DND-41 (cell line): ENCODE results near the gene HSD17B2.

Experiments
- ATAC-seq: fragments of 200-7000 bp; cut with Tn5 transposase; 3 replicates; pipeline ENCODE4 v1.9.1; 2021; ENCODE audit warnings: low read depth; ENCODE audit not compliant: insufficient read depth
- DNase-seq: peaks from one replicate; pipeline ENCODE4 v3.0.0-alpha.2; 2020
- H2AFZ ChIP-seq: 2 replicates; pipeline ENCODE4 v1.6.0; 2012; ENCODE audit warnings: low read depth, low read length
- H3K27ac ChIP-seq: 2 replicates; pipeline ENCODE4 v1.5.1; 2012; ENCODE audit warnings: low read length, inconsistent platforms
- H3K27me3 ChIP-seq: fragments of 200-600 bp; sonication (generic); 2 replicates; pipeline ENCODE4 v1.6.0; 2012; ENCODE audit warnings: low read length, mild to moderate bottlenecking, inconsistent platforms; ENCODE audit not compliant: insufficient read depth, poor library complexity
- H3K36me3 ChIP-seq: 2 replicates; pipeline ENCODE4 v1.5.1; 2012; ENCODE audit warnings: low read length, inconsistent platforms; ENCODE audit not compliant: insufficient read depth
- H3K4me1 ChIP-seq: 2 replicates; pipeline ENCODE4 v1.5.1; 2012; ENCODE audit warnings: mild to moderate bottlenecking, low read length; ENCODE audit not compliant: insufficient read depth
- H3K4me2 ChIP-seq: 2 replicates; pipeline ENCODE4 v1.6.0; 2012; ENCODE audit warnings: mild to moderate bottlenecking, moderate library complexity, low read length, inconsistent platforms; ENCODE audit not compliant: insufficient read depth
- H3K4me3 ChIP-seq, 2 experiments: fragments of 200-600 bp in 1 of 2; shearing (Covaris generic) in 1 of 2; 2 replicates each; pipeline ENCODE4 v1.5.1; 2012 to 2016; ENCODE audit warnings: inconsistent platforms in 2 of 2, low read length in 2 of 2, mild to moderate bottlenecking in 2 of 2, low read depth in 1 of 2, moderate library complexity in 1 of 2
- H3K79me2 ChIP-seq: 2 replicates; pipeline ENCODE4 v1.6.0; 2012; ENCODE audit warnings: low read length, inconsistent platforms; ENCODE audit not compliant: insufficient read depth
- H3K9ac ChIP-seq: 2 replicates; pipeline ENCODE4 v1.6.0; 2012; ENCODE audit warnings: low read depth, mild to moderate bottlenecking, inconsistent platforms, low read length, moderate library complexity
- H3K9me3 ChIP-seq: 2 replicates; pipeline ENCODE4 v1.5.1; 2012; ENCODE audit warnings: low read length, moderate library complexity, mild to moderate bottlenecking, inconsistent platforms; ENCODE audit not compliant: insufficient read depth, severe bottlenecking
- H4K20me1 ChIP-seq: 2 replicates; pipeline ENCODE4 v1.6.0; 2012; ENCODE audit warnings: low read length; ENCODE audit not compliant: insufficient read depth
- CTCF ChIP-seq: IDR thresholded peaks from 2 replicates; pipeline ENCODE4 v1.5.1; 2012; ENCODE audit warnings: borderline replicate concordance, low read length, moderate library complexity, mild to moderate bottlenecking; ENCODE audit not compliant: poor library complexity, severe bottlenecking; ENCODE audit errors: extremely low read depth
- EZH2 ChIP-seq: IDR thresholded peaks from 3 replicates; pipeline ENCODE4 v1.6.1; 2012; ENCODE audit warnings: borderline replicate concordance, low read depth, mild to moderate bottlenecking, moderate library complexity, low read length, inconsistent platforms; ENCODE audit not compliant: severe bottlenecking

The HSD17B2 gene

GRCh38 chr16:82055728-82056549, 20.9 kb downstream of the HSD17B2 start:
- H3K9ac ChIP-seq: no peak overlapping the region
- H2AFZ ChIP-seq: no peak overlapping the region
- H3K27ac ChIP-seq: no peak overlapping the region
- TF ChIP-seq EZH2 (no peak), CTCF (no peak)
- DNase-seq (no peak), ATAC-seq (no peak)
- no peaks in the 10 kb centered on the region for H3K36me3 ChIP-seq
- H3K4me3 ChIP-seq: no peak overlapping the region
- no peaks in the 10 kb centered on the region for H3K27me3 ChIP-seq
- H3K79me2 ChIP-seq: no peaks in the 10 kb centered on the region
- no peak overlapping the region for H3K4me2 ChIP-seq
- H3K4me1 ChIP-seq: no peaks in the 10 kb centered on the region
- H4K20me1 ChIP-seq: no peaks in the 10 kb centered on the region
- H3K9me3 ChIP-seq: no peaks in the 10 kb centered on the region

- no peak overlapping the region for H3K9ac ChIP-seq
- TF ChIP-seq CTCF (no peak), EZH2 (no peak)
- no peaks in the 10 kb centered on the region for H3K79me2 ChIP-seq
- H3K4me1 ChIP-seq: no peaks in the 10 kb centered on the region
- no peaks in the 10 kb centered on the region for H3K36me3 ChIP-seq
- H3K9me3 ChIP-seq: no peaks in the 10 kb centered on the region
- no peaks in the 10 kb centered on the region for H4K20me1 ChIP-seq
- no peak overlapping the region for H3K4me3 ChIP-seq
- ATAC-seq (no peak), DNase-seq (no peak)
- no peak overlapping the region for H2AFZ ChIP-seq
- H3K27me3 ChIP-seq: no peaks in the 10 kb centered on the region
- no peak overlapping the region for H3K4me2 ChIP-seq
- no peak overlapping the region for H3K27ac ChIP-seq
These were observed 21.5 kb downstream of the HSD17B2 start for GRCh38 chr16:82056550-82056896.

- TF ChIP-seq CTCF (no peak), EZH2 (no peak)
- H3K4me3 ChIP-seq: no peak overlapping the region
- no peak for ATAC-seq
- no peak overlapping the region for H2AFZ ChIP-seq
- H3K27me3 ChIP-seq: no peaks in the 10 kb centered on the region
- H3K27ac ChIP-seq: no peak overlapping the region
- no peak for DNase-seq
- H3K79me2 ChIP-seq: no peaks in the 10 kb centered on the region
- H3K36me3 ChIP-seq: no peaks in the 10 kb centered on the region
- no peak overlapping the region for H3K4me2 ChIP-seq
- no peaks in the 10 kb centered on the region for H4K20me1 ChIP-seq
- H3K9me3 ChIP-seq: no peaks in the 10 kb centered on the region
- no peaks in the 10 kb centered on the region for H3K4me1 ChIP-seq
- H3K9ac ChIP-seq: no peak overlapping the region
These were observed 24.3 kb downstream of the HSD17B2 start for GRCh38 chr16:82059161-82059982.
